ENCODE results near the gene RAB27B. TPM values are rescaled to one million over a fixed set of nuclear protein-coding genes. Genes with fewer than 3 reads are reported as not detected.

Gene RAB27B
- total and polyA plus RNA-seq, 2 of the 8 experiments (the other 6 are each of a cell fraction or from before 2014, with no cell fraction given): 0.05 to 0.60 TPM

DNA sequence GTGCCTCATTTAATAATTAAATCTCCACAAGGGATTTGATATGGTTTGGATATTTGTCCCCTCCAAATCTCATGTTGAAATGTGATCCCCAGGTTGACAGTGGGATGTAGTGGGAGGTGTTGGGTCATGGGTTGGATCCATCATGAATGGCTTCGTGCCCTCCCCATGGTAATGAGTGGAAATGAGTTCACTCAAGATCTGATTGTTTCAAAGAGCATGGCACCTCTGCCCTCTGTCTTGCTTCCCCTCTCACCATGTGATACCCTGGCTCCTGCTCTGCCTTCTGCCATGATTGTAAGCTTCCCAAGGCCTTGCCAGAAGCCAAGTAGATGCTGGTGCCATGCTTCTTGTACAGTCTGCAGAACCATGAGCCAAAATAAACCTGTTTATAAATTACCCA is 15.0 kb upstream of the RAB27B start:
- Histone ChIP-seq H3K4me1 (replicated peaks in 1 of 4; ENCODE audit: control insufficient read depth in 3 of 4, insufficient read depth in 4 of 4, low read length in 3 of 4) (no peaks in the 10 kb centered on the region), H3K23ac (ENCODE audit: insufficient read length) (no peak overlapping the region), H3K27me3 (replicated peaks in 1 of 4; ENCODE audit: control insufficient read depth in 3 of 4, extremely low read depth in 1 of 4, insufficient read depth in 3 of 4, low read length in 3 of 4) (no peaks in the 10 kb centered on the region), H3K4me3 (ENCODE audit: extremely low read depth in 1 of 4, insufficient read depth in 2 of 4, low read depth in 3 of 4, low read length in 4 of 4) (no peak overlapping the region), H3K14ac (ENCODE audit: insufficient read length) (no peak overlapping the region), H3K27ac (ENCODE audit: low read depth, low read length) (no peak overlapping the region), H3K4me2 (ENCODE audit: insufficient read depth in 1 of 2, low read depth in 2 of 2, low read length in 2 of 2) (no peak overlapping the region), H2AFZ (ENCODE audit: low read length) (no peak overlapping the region), H2BK20ac (ENCODE audit: low read length) (no peak overlapping the region), H4K20me1 (replicated peaks in 1 of 2; ENCODE audit: control insufficient read depth in 1 of 2, insufficient read depth in 2 of 2, low read length in 2 of 2) (no peaks in the 10 kb centered on the region), H4K5ac (ENCODE audit: insufficient read length, low read depth, low read length) (no peak overlapping the region), H2BK5ac (ENCODE audit: low read depth, low read length) (no peak overlapping the region), H2BK120ac (replicated peaks; ENCODE audit: low read depth, low read length) (no peak overlapping the region), H3K79me2 (ENCODE audit: control insufficient read depth in 1 of 2, insufficient read depth in 2 of 2, low read length in 2 of 2) (no peaks in the 10 kb centered on the region), H3K18ac (ENCODE audit: extremely low read depth, low read length) (no peak overlapping the region), H2BK12ac (ENCODE audit: low read depth, low read length) (no peak overlapping the region), H3K4ac (replicated peaks; ENCODE audit: insufficient read length, low read depth, low read length) (no peak overlapping the region), H3K79me1 (ENCODE audit: low read depth, low read length) (no peaks in the 10 kb centered on the region), H3K36me3 (ENCODE audit: control insufficient read depth in 2 of 4, insufficient read depth in 4 of 4, low read length in 3 of 4) (no peaks in the 10 kb centered on the region), H4K8ac (ENCODE audit: extremely low read depth, insufficient read depth, low read length) (no peak overlapping the region), H4K91ac (replicated peaks; ENCODE audit: insufficient read length, low read length) (no peak overlapping the region), H2AK5ac (ENCODE audit: low read depth, low read length) (no peak overlapping the region), H3K9me3 (ENCODE audit: insufficient read depth in 2 of 2, low read depth in 1 of 2, low read length in 1 of 2) (no peaks in the 10 kb centered on the region), H3K9ac (replicated peaks in 1 of 4; ENCODE audit: extremely low read depth in 1 of 4, low read depth in 3 of 4, low read length in 3 of 4) (no peak overlapping the region), H3K56ac (replicated peaks; ENCODE audit: insufficient read length, low read depth, low read length) (no peak overlapping the region), H3K23me2 (ENCODE audit: low read depth, low read length) (no peaks in the 10 kb centered on the region), H2BK15ac (ENCODE audit: low read length) (no peak overlapping the region)
- 83% methylated on average over 1 of the region's 1 CpG; no CpG with 5 or more reads in 1 of the 2 experiments for WGBS, 2 experiments (ENCODE audit: extremely low coverage in 1 of 2, insufficient coverage in 1 of 2, insufficient read length in 1 of 2, insufficient replicate concordance in 2 of 2, low coverage in 1 of 2, low lambda C conversion rate in 2 of 2, missing lambda C conversion rate in 1 of 2)
- CTCF ChIA-PET (ENCODE audit: partially characterized antibody): no interaction called here
- DNase-seq (ENCODE audit: low read depth in 1 of 2, low spot score in 2 of 2) (no peak), FAIRE-seq (no peak)
- POLR2A ChIA-PET (ENCODE audit: partially characterized antibody): no interaction called here
- TF ChIP-seq TEAD4 (IDR thresholded peaks at IDR 0.05; ENCODE audit: low read depth, low read length): no peak
